ENCODE results near the gene SATB1.
A peak's percentile ranks its signal among the peaks of the same experiment; 100 is the strongest.
"Not testable (repeated sequence)": the region's sequence is repeated elsewhere in the genome, so short reads cannot be mapped to it uniquely, and the experiment has no call there.

SATB1 gene

GRCh38 chr3:18424729-18425640 lies at the start of gene SATB1:
Gene SATB1, minus strand, starts transcription at chr3:18425339. Its CDS starts 4,372 bp downstream, at chr3:18420967.
- DNase-seq, result peak; percentile 51 to 59

GRCh38 chr3:18474202-18474601 lies 49.1 kb upstream of the SATB1 start:
- no peak for DNase-seq

DNA sequence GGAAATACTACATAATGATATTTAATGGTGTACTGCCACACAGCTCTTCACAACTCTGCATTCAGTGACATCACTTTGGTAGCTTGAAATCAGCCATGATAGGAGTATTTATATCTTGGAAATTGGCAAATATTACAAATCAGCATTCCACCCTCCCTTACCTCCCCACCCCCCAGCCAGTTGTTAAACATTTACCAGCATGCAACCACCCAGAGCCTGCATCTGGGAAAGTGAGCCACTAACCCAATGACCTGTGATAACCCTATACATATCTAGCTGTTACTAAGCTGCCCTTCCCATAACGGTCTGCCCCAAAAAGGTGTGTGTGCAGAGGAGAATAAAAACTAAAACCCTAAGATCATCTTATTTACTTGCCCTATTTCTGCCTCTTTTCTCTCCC lies 44.6 kb upstream of the SATB1 start:
- DNase-seq, result no peak

DNA sequence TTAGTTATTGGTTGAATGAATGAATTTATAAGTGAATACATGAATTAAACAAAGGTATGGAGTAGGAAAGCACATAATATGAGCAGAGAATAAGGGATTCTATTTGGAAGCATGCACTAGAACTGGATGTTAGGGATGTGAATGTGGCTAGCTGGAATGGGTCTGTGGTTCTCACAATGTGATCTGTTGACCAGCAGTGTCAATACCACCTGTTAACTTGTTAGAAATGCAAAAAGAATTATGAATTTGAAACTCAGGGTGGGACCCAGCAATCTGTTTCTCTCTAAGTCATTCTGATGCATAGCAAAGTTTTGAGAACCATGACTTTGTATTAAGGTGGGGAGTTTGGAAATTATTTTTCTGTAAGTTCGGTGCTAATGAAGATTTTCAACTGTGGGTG lies 41.0 kb upstream of the SATB1 start:
- DNase-seq, result no peak

DNA sequence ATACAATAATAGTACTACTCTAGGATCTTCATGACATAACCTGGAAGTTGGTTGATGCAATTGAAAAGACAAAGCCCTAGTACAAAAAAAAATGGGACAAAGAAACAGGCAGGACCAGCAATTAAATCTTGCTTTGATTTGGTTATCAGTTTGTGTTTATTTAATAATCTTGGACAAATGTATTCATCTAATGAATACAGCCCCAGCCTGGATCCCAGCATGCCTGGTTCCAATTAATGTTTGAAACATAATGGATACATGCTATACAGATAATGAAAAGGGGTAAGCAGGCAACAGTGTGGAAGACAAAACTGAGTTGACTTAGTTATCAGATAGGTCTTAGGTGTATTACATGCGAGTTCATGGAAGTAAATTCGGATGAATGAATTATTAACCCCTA lies 29.6 kb upstream of the SATB1 start:
- DNase-seq, result no peak

DNA sequence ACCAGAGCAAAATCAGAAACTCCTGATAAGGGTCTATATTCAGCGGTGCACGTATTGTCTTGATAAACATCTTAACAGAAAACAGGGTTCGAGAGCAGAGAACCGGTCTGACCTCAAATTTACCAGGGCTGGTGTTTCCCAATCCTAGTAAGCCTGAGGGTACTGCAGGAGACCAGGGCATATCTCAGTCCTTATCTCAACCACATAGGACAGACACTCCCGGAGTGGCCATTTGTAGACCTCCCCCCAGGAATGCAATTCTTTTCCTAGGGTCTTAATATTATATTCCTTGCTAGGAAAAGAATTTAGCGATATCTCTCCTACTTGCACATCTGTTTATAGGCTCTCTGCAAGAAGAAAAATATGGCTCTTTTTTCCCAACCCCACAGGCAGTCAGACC lies 24.5 kb upstream of the SATB1 start:
- DNase-seq, result not testable (repeated sequence)

- DNase-seq, result no peak
Measured at GRCh38 chr3:18447720-18448119, 22.6 kb upstream of the SATB1 start.

DNA sequence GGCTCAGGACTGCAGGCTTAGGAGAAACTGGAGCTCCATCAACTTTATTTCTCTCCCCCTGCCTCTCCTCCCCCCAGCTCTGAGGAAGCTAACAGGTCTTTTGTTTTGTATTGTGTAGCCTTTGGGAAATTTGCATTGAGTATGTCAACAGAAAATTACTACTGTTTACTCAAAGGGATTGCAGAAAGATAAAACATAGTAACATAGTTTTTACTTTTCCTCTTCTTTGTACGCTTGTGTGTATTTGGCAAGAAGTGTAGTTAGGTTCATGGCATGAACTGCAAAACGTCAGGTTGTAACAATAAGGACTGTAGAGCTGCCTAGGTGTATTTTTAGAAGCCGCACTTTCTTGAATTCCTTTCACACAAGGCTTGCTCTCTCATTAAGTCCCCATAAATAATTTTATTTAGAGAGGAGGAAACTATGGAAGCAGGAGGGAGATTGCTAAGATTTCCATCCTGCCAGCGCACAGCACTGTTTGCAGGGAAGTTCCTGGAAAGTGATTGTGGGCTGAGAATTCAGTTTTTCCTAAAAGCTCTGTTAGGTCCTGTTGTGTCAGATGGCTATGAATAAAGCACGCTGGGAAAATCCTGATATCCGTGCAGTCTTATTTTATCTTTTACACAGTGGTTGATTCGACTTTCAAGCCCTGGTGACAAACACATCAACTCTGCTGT lies 21.1 kb upstream of the SATB1 start:
- DNase-seq, result no peak

GRCh38 chr3:18445401-18446148 lies 20.4 kb upstream of the SATB1 start:
- no peak for DNase-seq

DNA sequence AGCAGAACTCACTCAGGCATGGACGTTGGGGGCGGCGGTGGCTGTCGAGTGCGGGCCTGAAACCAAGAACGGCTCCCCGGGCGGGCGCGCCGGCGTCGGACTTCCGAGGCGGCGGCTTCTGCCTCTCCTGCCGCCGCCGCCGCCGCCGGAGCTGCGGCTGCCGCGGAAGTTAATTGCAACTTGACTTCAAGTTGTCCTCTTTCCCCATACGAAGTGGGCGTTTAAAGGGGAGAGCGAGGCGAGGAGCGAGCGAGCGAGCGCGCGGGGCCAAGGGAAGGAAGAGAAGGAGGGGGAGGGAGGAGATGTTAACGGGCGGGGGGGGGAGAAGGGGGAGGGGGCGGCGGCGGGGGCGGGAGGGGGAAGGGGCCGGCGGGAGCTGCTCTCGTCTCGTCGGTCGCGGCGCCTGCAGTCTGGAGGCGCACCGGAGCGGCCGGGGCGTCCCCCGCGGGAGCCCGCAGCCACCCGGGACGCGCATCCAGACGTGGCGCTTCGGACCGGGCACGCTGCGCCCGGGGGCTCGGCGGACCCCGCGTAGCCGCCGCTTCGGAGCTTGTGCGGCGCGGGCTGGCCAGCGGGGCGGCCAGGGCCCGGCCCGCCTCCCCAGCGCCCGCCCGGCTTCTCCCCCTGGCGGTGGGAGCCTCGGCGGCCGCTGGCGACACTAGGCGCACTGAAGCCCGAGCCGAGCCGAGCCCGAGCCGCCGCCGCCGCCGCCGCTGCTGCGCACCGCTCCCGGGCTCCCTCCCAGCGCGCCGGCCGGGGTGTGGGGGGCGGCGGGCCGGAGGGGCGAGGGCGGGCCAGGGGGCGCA lies 19.7 kb upstream of the SATB1 start:
- peak in 1 of 2 experiments; percentile 42 for DNase-seq

GRCh38 chr3:18443665-18444594 lies 18.8 kb upstream of the SATB1 start:
- peak in 1 of 2 experiments; percentile 13 for DNase-seq

- no peak for DNase-seq
Measured at GRCh38 chr3:18442756-18443664, 17.9 kb upstream of the SATB1 start.

DNA sequence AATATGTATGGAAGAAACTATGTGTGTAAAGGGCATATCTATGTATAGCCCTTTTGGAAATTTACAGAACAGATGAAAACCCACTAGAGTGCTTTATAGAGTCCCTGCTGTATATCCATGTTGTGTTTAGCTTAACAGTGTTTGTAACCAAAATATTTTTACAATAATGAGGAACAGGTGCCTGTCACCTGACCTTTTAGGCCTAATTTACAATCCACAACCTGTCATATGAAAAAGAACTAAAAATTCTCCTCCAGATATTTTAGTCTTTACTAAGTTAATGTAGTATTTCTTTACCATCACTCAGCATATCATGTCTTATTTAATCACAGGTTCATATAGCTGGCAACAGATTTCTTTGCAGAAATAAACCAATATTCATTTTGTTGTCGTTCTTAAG lies 16.4 kb upstream of the SATB1 start:
- no peak for DNase-seq

DNA sequence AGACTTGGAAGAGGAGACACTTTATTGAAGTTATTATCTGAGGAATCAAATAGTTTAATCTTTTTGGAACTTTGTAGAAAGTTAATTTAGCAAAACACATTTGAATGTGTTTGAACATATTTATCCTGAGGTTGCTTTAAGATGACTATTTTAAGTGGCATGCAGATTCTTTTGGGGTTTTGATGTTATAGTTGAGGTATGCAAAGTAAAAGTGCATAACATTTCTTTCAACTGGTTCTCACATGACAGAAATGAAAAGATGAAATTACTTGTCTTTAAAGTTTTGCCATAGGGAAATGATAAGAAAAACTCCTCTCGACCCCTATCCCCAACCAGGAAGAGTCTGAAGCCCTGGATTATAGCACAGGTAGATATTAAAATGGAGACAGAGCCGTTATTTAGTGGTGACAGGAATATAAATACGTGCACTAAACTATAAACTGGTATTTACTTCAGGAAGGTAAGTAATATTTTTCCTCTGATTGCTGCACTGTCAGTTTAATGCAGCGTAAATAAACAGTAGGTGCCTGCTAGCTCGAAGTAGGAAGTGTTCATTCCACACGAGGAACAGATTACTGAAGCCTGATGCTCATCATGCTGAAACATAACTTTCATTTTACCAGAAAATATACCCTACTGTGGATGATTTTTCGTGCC lies 15.1 kb upstream of the SATB1 start:
- no peak for DNase-seq

GRCh38 chr3:18439281-18439680 lies 14.1 kb upstream of the SATB1 start:
- no peak for DNase-seq

DNA sequence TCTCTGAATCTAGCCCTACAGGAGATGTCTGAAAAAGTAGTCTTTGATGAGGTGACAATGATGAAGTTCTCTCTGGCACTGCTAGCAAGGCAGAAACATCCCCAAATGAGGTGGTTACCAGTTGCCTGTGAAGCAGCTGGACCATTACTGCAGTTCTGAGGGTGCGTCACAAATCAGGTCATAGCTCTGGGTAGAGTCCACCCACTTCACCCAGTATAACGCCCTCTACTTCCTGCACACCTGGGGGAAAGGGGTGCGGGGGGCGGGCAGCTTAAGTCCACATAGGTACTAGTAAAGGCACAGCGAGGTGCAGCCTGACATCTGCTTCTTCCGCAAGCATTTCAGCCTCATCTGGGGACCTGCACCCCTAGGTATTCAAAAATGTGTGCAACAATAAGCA lies 13.4 kb upstream of the SATB1 start:
- DNase-seq, result no peak

GRCh38 chr3:18436213-18436612 lies 11.1 kb upstream of the SATB1 start:
- no peak for DNase-seq

- DNase-seq, result no peak
Measured at GRCh38 chr3:18434711-18435110, 9.6 kb upstream of the SATB1 start.

GRCh38 chr3:18432752-18433151 lies 7.6 kb upstream of the SATB1 start:
- no peak for DNase-seq

DNA sequence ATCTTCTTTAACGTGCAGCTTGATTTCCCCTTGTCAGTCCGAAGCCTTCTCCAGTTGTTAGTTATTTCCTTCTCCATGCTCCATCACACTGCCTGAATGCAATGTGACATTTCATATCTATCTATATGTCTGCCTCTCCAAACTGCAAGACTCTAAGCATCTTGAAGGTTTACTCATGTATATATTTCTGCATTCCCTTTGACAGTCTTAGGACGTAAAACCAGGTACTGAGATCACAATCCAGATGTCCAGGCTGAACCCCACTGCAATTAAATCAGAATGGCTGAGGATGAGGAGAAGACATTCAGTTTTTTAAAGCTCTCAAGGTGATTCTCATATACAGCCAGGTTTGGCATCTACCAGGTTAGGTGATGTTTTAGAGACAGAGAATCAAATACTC lies 6.1 kb upstream of the SATB1 start:
- no peak for DNase-seq
